ACHN (cell line): Measurements from ENCODE around the gene AKR7A3.
"Not testable (repeated sequence)": the region's sequence is repeated elsewhere in the genome, so short reads cannot be mapped to it uniquely, and the experiment has no call there.

Source experiments
- DNase-seq: peaks from one replicate; pipeline ENCODE4 v3.0.0-alpha.2; 2015
- in situ Hi-C: cut with HindIII; loops from 2 replicates; pipeline ENCODE4 v1.10.0; 2017; ENCODE audit warnings: low sequenced_read_pairs, low pct_ligation_motif_present, low pct_unique_long_range_greater_than_20kb

The AKR7A3 gene

GRCh38 chr1:19268445-19268844 lies 20.1 kb downstream of the AKR7A3 start:
- in situ Hi-C loops: no loop called here
- DNase-seq: no peak

DNA sequence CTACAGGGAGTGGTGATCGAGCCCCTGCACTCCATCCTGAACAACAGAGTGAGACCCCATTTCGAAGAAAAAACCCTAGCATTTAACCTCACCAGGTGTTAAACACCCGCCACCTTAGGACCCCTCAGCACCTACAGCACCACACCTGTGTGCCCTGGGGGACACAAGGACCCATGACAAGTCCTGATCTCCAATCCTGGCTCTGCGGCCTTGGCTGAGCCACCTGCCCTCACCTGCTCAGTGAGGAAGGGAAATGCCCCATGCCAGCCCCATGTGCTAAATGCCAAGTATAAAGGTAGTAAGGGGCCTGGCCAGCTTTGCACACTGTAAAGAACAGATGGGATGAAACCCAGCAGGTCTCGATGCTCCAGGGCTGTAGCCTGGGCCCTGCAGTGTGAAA lies 25.8 kb downstream of the AKR7A3 start:
- no peak for DNase-seq
- in situ Hi-C loops: no loop called here

DNA sequence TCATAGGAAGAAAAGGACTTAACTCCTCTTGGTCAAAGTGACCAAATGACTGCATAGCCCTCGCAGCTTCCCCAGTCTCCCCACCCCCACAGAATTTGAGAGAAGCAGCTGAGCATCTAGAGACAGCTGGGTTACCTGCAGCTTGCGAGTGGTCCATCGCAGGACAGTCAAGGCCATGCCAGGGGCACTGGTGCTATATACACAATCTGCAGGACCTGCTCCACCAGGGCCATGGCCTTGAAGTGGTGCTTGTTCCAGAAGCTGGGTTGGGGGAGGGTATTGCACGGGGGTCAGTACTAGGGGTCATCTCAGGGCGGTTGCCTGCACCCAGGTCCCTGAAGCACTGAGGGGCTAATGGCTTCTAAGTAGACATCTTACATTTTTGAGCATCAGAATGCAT lies 26.5 kb downstream of the AKR7A3 start:
- no peak for DNase-seq
- in situ Hi-C loops: no loop called here

- peak; percentile 6 for DNase-seq
- in situ Hi-C loops: no loop called here
Measured at GRCh38 chr1:19260211-19261138, 28.1 kb downstream of the AKR7A3 start.

GRCh38 chr1:19258353-19258752 lies 30.2 kb downstream of the AKR7A3 start:
- in situ Hi-C loops: no loop called here
- no peak for DNase-seq

- no peak for DNase-seq
- in situ Hi-C loops: no loop called here
Measured at GRCh38 chr1:19257178-19257914, 31.2 kb downstream of the AKR7A3 start.

DNA sequence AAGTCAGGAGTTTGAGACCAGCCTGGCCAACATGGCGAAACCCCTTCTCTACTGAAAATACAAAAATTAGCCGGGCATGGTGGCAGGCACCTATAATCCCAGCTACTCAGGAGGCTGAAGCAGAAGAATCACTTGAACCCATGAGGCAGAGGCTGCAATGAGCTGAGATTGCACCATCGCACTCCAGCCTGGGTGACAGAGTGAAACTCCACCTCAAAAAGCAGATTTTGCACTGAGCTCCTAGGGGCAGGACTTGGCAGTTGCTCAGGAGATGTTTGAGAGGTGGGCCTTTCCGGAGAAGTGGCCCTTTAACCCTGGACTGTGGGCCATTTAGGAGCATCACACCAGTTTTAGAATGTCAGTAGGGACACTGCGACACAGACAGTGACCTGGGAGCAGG lies 32.3 kb downstream of the AKR7A3 start:
- in situ Hi-C loops, DNase-seq: not testable (repeated sequence)

DNA sequence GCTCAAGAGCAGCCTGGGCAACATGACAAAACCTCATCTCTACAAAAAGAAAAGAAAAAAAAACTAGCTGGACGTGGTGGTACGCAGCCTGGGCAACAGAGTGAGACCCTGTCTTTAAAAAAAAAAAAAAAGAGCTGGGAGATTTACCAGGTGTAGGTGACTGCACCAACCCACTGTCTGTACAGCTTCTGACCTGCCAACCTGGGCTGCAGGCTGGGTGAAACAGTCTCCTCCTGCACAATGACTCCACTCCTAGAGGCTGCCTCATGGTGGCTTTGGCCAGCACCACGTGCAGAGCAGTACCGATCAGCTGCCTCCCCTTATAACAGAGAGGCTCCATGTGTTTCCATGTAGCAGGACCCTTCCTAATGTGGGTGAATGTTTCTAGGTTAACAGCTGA lies 33.3 kb downstream of the AKR7A3 start:
- in situ Hi-C loops: no loop called here
- no peak for DNase-seq

GRCh38 chr1:19254416-19254815 lies 34.2 kb downstream of the AKR7A3 start:
- in situ Hi-C loops: no loop called here
- DNase-seq: no peak

- in situ Hi-C loops: no loop called here
- peak; percentile 81 for DNase-seq
Measured at GRCh38 chr1:19251305-19252196, 37.0 kb downstream of the AKR7A3 start, which contains the start of the genes EMC1 and MRTO4. Gene EMC1 (minus strand): TSS chr1:19251524. CDS start chr1:19251509, 15 bp downstream. Gene MRTO4 (plus strand): TSS chr1:19251805. CDS start chr1:19251836, 31 bp downstream.

DNA sequence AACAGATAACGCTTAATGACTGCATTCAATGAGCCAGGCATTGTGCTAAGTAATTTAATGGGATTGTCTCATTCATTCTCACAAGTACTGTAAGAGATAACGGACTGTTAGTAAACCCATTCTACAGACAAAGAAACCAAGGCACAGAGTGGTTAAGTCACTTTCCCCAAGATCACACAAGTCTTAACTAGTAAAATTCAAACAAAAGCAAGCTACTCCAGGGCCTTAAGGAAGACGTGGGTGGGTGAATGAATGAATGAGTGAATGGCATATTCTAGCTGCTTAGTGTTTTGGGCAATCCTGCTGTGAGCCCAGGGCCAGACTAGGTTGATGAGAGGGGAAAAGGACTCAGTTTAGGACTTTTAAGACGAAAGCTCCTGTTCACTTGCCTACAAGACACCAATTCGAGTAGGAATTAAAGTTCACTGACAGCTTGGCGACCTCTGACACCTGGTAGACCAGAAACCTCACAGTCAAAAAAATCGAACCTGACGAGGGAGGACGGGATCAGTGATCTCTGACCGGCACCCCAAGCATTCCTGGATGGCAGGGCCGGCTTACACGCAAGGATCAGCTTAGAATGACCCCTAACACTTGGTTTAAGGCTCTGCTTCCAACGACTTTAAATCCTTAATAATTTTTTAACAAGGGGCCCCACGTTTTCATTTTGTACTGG lies 37.8 kb downstream of the AKR7A3 start:
- DNase-seq: peak; percentile 21
- in situ Hi-C loops: no loop called here

- in situ Hi-C loops: no loop called here
- peak; percentile 56 for DNase-seq
Measured at GRCh38 chr1:19240673-19241538, 47.7 kb downstream of the AKR7A3 start.

DNA sequence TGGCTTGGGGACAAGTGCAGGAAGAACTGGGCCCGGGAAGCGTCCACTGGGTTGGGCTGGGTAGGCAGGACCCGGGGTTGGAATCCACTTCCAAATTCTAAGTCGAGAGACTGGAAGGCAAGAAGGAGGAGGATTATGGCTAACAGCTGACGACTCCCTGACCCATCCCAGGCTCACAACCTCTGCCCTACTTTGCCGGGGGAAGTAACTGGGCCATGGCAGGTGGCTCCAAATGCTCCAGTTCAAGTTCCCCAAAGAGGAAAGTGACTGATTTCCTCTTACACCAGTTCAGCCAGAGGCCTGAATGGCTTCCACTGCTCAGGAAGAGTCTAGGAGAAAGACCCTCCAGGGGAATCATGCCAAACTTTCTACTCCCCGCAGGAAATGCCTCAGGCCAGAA lies 48.7 kb downstream of the AKR7A3 start:
- no peak for DNase-seq
- in situ Hi-C loops: no loop called here

- DNase-seq: no peak
- in situ Hi-C loops: no loop called here
Measured at GRCh38 chr1:19234224-19234623, 54.3 kb downstream of the AKR7A3 start.
